ENCODE data around the gene ZBTB7C.

The ZBTB7C gene

GRCh38 chr18:48219810-48220499 lies 189.2 kb downstream of the ZBTB7C start:
- TF ChIP-seq SIN3A (IDR thresholded peaks at IDR 0.05; ENCODE audit: borderline replicate concordance, insufficient read depth, low read length) (no peak), FOXP2 (optimal IDR thresholded peaks at IDR 0.05; ENCODE audit: borderline replicate concordance, extremely low read depth, extremely low read length, insufficient read depth) (no peak), REST (IDR thresholded peaks at IDR 0.05; ENCODE audit: insufficient read depth in 1 of 2, low read depth in 2 of 2, low read length in 2 of 2) (no peak), TAF1 (IDR thresholded peaks at IDR 0.05; ENCODE audit: borderline replicate concordance, insufficient read depth, low read length) (no peak), POLR2AphosphoS5 (IDR thresholded peaks at IDR 0.05; ENCODE audit: low read depth, low read length) (no peak)

- TF ChIP-seq POLR2AphosphoS5 (IDR thresholded peaks at IDR 0.05; ENCODE audit: low read depth, low read length) (no peak), REST (IDR thresholded peaks at IDR 0.05; ENCODE audit: insufficient read depth in 1 of 2, low read depth in 2 of 2, low read length in 2 of 2) (no peak), TAF1 (IDR thresholded peaks at IDR 0.05; ENCODE audit: borderline replicate concordance, insufficient read depth, low read length) (no peak), SIN3A (IDR thresholded peaks at IDR 0.05; ENCODE audit: borderline replicate concordance, insufficient read depth, low read length) (no peak), FOXP2 (optimal IDR thresholded peaks at IDR 0.05; ENCODE audit: borderline replicate concordance, extremely low read depth, extremely low read length, insufficient read depth) (no peak)
These were observed 190.0 kb downstream of the ZBTB7C start for GRCh38 chr18:48219037-48219809.

- TF ChIP-seq SIN3A (IDR thresholded peaks at IDR 0.05; ENCODE audit: borderline replicate concordance, insufficient read depth, low read length) (no peak), FOXP2 (optimal IDR thresholded peaks at IDR 0.05; ENCODE audit: borderline replicate concordance, extremely low read depth, extremely low read length, insufficient read depth) (no peak), REST (IDR thresholded peaks at IDR 0.05; ENCODE audit: insufficient read depth in 1 of 2, low read depth in 2 of 2, low read length in 2 of 2) (no peak), POLR2AphosphoS5 (IDR thresholded peaks at IDR 0.05; ENCODE audit: low read depth, low read length) (no peak), TAF1 (IDR thresholded peaks at IDR 0.05; ENCODE audit: borderline replicate concordance, insufficient read depth, low read length) (no peak)
These were observed 190.7 kb downstream of the ZBTB7C start for GRCh38 chr18:48218285-48219022.

GRCh38 chr18:48217258-48218250 lies 191.6 kb downstream of the ZBTB7C start:
- TF ChIP-seq POLR2AphosphoS5 (IDR thresholded peaks at IDR 0.05; ENCODE audit: low read depth, low read length) = no peak
- no peak for TF ChIP-seq FOXP2 (optimal IDR thresholded peaks at IDR 0.05; ENCODE audit: borderline replicate concordance, extremely low read depth, extremely low read length, insufficient read depth)
- TF ChIP-seq REST (IDR thresholded peaks at IDR 0.05; ENCODE audit: insufficient read depth in 1 of 2, low read depth in 2 of 2, low read length in 2 of 2) = no peak
- TF ChIP-seq TAF1 (IDR thresholded peaks at IDR 0.05; ENCODE audit: borderline replicate concordance, insufficient read depth, low read length) = no peak
- no peak for TF ChIP-seq SIN3A (IDR thresholded peaks at IDR 0.05; ENCODE audit: borderline replicate concordance, insufficient read depth, low read length)
